GM23248 (cell line): ENCODE measurements around the gene WIF1. TPM values are rescaled to one million over a fixed set of nuclear protein-coding genes. Genes with fewer than 3 reads are reported as not detected.

Experiments
- DNase-seq: peaks from one replicate; pipeline ENCODE4 v3.0.0-alpha.2; 2015
- H2AFZ ChIP-seq: fragments of 200-600 bp; sonication (generic); 2 replicates; pipeline ENCODE4 v1.6.1; 2016; ENCODE audit warnings: antibody characterized with exemption
- H3F3A ChIP-seq: fragments of 200-600 bp; sonication (generic); 2 replicates; pipeline ENCODE4 v1.6.1; 2016; ENCODE audit warnings: mild to moderate bottlenecking, antibody characterized with exemption, mixed run types; ENCODE audit not compliant: insufficient read depth
- H3K27ac ChIP-seq: fragments of 200-600 bp; sonication (generic); 2 replicates; pipeline ENCODE4 v1.5.1; 2016; ENCODE audit warnings: mild to moderate bottlenecking
- H3K27me3 ChIP-seq: fragments of 200-600 bp; sonication (generic); replicated peaks from 2 replicates; pipeline ENCODE4 v1.6.1; 2016; ENCODE audit warnings: mild to moderate bottlenecking; ENCODE audit not compliant: insufficient read depth
- H3K36me3 ChIP-seq: fragments of 200-600 bp; sonication (generic); 2 replicates; pipeline ENCODE4 v1.6.1; 2016; ENCODE audit warnings: low read depth, mild to moderate bottlenecking
- H3K4me1 ChIP-seq: fragments of 200-600 bp; sonication (generic); 2 replicates; pipeline ENCODE4 v1.6.1; 2016; ENCODE audit warnings: mild to moderate bottlenecking; ENCODE audit not compliant: insufficient read depth
- H3K4me2 ChIP-seq: fragments of 200-600 bp; sonication (generic); one replicate; pipeline ENCODE4 v1.6.1; 2016; ENCODE audit warnings: mild to moderate bottlenecking; ENCODE audit not compliant: unreplicated experiment
- H3K4me3 ChIP-seq: fragments of 200-600 bp; sonication (generic); 2 replicates; pipeline ENCODE4 v1.5.1; 2016; ENCODE audit warnings: mild to moderate bottlenecking
- H3K79me2 ChIP-seq: fragments of 200-600 bp; sonication (generic); 2 replicates; pipeline ENCODE4 v1.6.1; 2016; ENCODE audit warnings: mild to moderate bottlenecking; ENCODE audit not compliant: insufficient read depth
- H3K9ac ChIP-seq: fragments of 200-600 bp; sonication (generic); 2 replicates; pipeline ENCODE4 v1.6.1; 2016; ENCODE audit warnings: mild to moderate bottlenecking
- H3K9me2 ChIP-seq: fragments of 200-600 bp; sonication (generic); 2 replicates; pipeline ENCODE4 v1.6.1; 2016; ENCODE audit warnings: mixed run types, mild to moderate bottlenecking, moderate library complexity; ENCODE audit not compliant: insufficient read depth
- H3K9me3 ChIP-seq: fragments of 200-600 bp; sonication (generic); one replicate; pipeline ENCODE4 v1.6.1; 2017; ENCODE audit warnings: low read depth
- H4K20me1 ChIP-seq: fragments of 200-600 bp; sonication (generic); 2 replicates; pipeline ENCODE4 v1.6.0; 2016; ENCODE audit not compliant: insufficient read depth
- EZH2 ChIP-seq: fragments of 200-600 bp; sonication (generic); IDR thresholded peaks from 2 replicates; pipeline ENCODE4 v1.6.1; 2018; ENCODE audit warnings: antibody characterized with exemption, mild to moderate bottlenecking; ENCODE audit not compliant: insufficient read depth, poor library complexity, severe bottlenecking
- EZH2phosphoT487 ChIP-seq: fragments of 200-600 bp; sonication (generic); IDR thresholded peaks from 2 replicates; pipeline ENCODE4 v1.6.1; 2018; ENCODE audit warnings: antibody characterized with exemption, moderate library complexity, mild to moderate bottlenecking, low read depth; ENCODE audit not compliant: insufficient read depth
- WGBS, 2 experiments: methylation state at CpG; one replicate each; pipeline ENCODE4 v1.1.6; 2015 to 2017; ENCODE audit warnings: low lambda C conversion rate in 2 of 2, low coverage in 1 of 2; ENCODE audit errors: missing lambda C conversion rate in 2 of 2; 5-methylcytosine and 5-hydroxymethylcytosine counted together
- in situ Hi-C: fragments of 300-500 bp; cut with MboI; formaldehyde crosslinking; loops from 2 replicates; pipeline ENCODE4 v1.15.0; 2020
- polyA plus RNA-seq: library from polyadenylated mRNA; unstranded; fragments of >200 nt; fragmentation: Nextera tagmentation; extraction: Ambion mirVana; gene quantifications from 2 replicates; pipeline ENCODE4 v1.2.1, GENCODE V29; 2016
- total RNA-seq: library from RNA; depleted of rRNA; stranded (reverse); fragments of >200 nt; shearing (Covaris generic); gene quantifications from 2 replicates; pipeline ENCODE4 v1.2.3, GENCODE V29; 2014

WIF1 gene
- total and polyA plus RNA-seq, 2 experiments from 2014 or later, result not detected

DNA sequence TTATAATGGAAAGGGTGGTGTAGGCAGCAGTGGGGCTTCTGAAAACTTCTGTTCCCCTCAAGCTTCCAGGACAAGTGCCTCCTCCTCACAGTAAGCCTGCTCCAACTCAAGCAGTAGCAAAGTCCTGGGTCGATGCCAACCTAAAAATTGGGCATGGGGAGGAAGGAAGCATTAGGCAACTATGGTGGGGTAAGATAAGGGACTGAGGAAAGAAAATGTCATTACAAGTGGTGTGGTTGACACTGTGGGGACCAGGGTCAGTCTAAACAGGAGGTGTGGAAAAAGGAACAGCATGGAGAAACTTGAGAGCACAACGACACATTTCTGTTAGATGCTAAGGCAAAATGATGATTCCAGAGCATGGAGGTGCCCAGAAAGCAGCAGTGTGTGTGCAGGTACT is 34.9 kb downstream of the WIF1 start:
- H3K9me2 ChIP-seq, result no peaks in the 10 kb centered on the region
- no peak overlapping the region for H3K27ac ChIP-seq
- in situ Hi-C loops, result no loop called here
- no peak overlapping the region for H2AFZ ChIP-seq
- H3K27me3 ChIP-seq, result peaks cover 61% of the 10 kb centered on the region
- H3K4me2 ChIP-seq, result no peak overlapping the region
- no peaks in the 10 kb centered on the region for H3K4me1 ChIP-seq
- TF ChIP-seq EZH2phosphoT487 (no peak), EZH2 (no peak)
- no peak for DNase-seq
- no peak overlapping the region for H3K4me3 ChIP-seq
- H3K9me3 ChIP-seq, result no peaks in the 10 kb centered on the region
- no peak overlapping the region for H3K9ac ChIP-seq
- 42 to 47% methylated on average over 2 of the region's 2 CpGs for WGBS, 2 experiments
- no peaks in the 10 kb centered on the region for H3K79me2 ChIP-seq
- H4K20me1 ChIP-seq, result no peaks in the 10 kb centered on the region
- no peaks in the 10 kb centered on the region for H3K36me3 ChIP-seq
- H3F3A ChIP-seq, result no peaks in the 10 kb centered on the region

DNA sequence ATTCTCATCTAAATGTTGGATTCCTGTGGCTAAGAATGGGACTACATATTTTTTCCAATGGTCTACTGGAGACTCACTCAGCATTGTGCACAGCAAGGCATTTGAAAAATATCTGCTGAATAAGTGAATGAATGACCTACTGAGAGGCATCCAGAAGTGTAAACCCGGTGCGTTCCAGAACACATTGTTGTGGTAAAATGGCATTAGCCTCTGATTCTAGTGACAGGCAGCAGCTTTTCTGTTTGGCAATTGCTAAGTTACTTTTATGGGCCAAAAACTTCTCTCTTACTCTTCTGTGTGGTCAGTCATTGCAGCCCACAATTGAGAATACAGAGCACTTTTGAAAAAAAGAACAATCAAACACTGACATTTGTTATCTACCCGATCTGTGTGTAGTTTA is 36.5 kb downstream of the WIF1 start:
- WGBS, 2 experiments, result 0 to 10% methylated on average over 3 of the region's 3 CpGs
- no peak for DNase-seq

DNA sequence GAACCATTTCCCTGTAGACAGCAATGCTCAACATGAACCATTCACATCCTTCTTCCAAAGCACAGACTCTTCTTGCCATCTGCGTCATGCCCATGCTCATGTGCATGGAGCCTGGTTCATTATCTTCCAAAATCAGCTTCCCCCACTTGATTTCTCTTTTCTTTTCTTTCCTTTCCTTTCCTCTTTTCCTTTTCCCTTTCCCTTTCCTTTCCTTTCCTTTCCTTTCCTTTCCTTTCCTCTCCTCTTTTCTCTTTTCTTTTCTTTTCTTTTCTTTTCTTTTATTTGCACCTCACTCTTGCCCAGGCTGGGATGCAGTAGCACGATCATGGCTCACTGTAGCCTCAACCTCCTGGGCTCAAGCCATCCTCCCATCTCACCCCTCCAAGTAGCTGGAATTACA is 37.5 kb downstream of the WIF1 start:
- Histone ChIP-seq H3K4me1 (no peaks in the 10 kb centered on the region), H3K27me3 (peaks cover 51% of the 10 kb centered on the region), H3K9ac (no peak overlapping the region), H3K9me2 (no peaks in the 10 kb centered on the region), H4K20me1 (no peaks in the 10 kb centered on the region), H2AFZ (no peak overlapping the region), H3K4me2 (no peak overlapping the region), H3K79me2 (no peaks in the 10 kb centered on the region), H3K9me3 (no peaks in the 10 kb centered on the region), H3F3A (no peaks in the 10 kb centered on the region), H3K4me3 (no peak overlapping the region), H3K36me3 (no peaks in the 10 kb centered on the region), H3K27ac (no peak overlapping the region)
- WGBS, 2 experiments, result 43 to 45% methylated on average over 2 of the region's 2 CpGs
- in situ Hi-C loops, result no loop called here
- TF ChIP-seq EZH2phosphoT487 (no peak), EZH2 (no peak)
- DNase-seq, result no peak

More for the DNA sequence above, 36.5 kb downstream of the WIF1 start:
- Histone ChIP-seq H3K79me2 (no peaks in the 10 kb centered on the region), H3K4me3 (no peak overlapping the region), H3K9me2 (no peaks in the 10 kb centered on the region), H4K20me1 (no peaks in the 10 kb centered on the region), H3K4me2 (no peak overlapping the region), H3K4me1 (no peaks in the 10 kb centered on the region), H3K36me3 (no peaks in the 10 kb centered on the region), H2AFZ (no peak overlapping the region), H3F3A (no peaks in the 10 kb centered on the region), H3K9ac (no peak overlapping the region), H3K27ac (no peak overlapping the region), H3K9me3 (no peaks in the 10 kb centered on the region), H3K27me3 (peaks cover 60% of the 10 kb centered on the region)
- in situ Hi-C loops, result no loop called here
- TF ChIP-seq EZH2 (no peak), EZH2phosphoT487 (no peak)

DNA sequence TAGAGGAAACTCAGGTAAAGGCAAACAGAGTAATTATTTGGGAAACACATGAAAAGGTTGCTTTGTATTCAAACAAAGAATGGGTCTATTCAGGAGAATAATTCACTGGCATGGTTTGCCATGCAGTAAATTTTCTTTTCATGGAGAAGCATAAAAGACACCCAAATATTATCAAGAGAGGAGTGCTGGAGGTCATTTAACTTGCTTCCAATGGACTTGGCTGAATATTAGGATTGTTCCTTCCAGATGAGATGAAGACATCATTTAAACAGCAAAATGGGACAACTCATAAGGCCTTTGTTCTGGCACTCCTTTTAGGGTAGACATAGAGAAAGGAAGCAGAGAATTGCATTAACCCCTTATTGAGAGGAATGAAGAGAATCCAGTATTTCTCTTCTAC is 38.7 kb downstream of the WIF1 start:
- no peaks in the 10 kb centered on the region for H3F3A ChIP-seq
- DNase-seq, result no peak
- no peak for TF ChIP-seq EZH2
- TF ChIP-seq EZH2phosphoT487, result no peak

DNA sequence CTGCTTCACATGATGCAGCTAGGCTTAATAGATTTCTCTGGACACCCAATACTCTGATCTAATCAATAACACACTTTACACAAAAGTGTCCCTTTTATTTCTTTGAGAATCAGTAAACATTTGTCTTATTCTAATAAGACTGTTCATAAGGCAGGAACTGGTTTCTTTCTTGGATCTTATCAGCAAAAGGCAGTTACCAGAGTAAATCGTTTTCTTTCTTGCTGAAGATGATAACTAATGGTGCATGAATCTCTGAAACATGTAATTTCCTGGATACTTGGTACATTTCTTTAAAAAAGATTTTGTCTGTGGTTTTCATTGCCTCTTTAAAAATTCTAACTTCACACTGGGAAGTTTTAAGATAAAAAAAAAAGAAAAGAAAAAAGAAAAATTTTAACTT is 39.6 kb downstream of the WIF1 start:
- in situ Hi-C loops, result no loop called here

More for the DNA sequence above, 38.7 kb downstream of the WIF1 start:
- Histone ChIP-seq H3K4me3 (no peak overlapping the region), H3K9me2 (no peaks in the 10 kb centered on the region), H3K79me2 (no peaks in the 10 kb centered on the region), H3K27me3 (peaks cover 46% of the 10 kb centered on the region), H3K4me2 (no peak overlapping the region), H3K9me3 (no peaks in the 10 kb centered on the region), H3K9ac (no peak overlapping the region), H3K4me1 (no peaks in the 10 kb centered on the region), H2AFZ (no peak overlapping the region), H3K36me3 (no peaks in the 10 kb centered on the region), H3K27ac (no peak overlapping the region), H4K20me1 (no peaks in the 10 kb centered on the region)
- in situ Hi-C loops, result no loop called here

More for the DNA sequence above, 39.6 kb downstream of the WIF1 start:
- Histone ChIP-seq H4K20me1 (no peaks in the 10 kb centered on the region), H3K27ac (no peak overlapping the region), H3K9me3 (no peaks in the 10 kb centered on the region), H3K4me1 (no peaks in the 10 kb centered on the region), H3F3A (no peaks in the 10 kb centered on the region), H2AFZ (no peak overlapping the region), H3K79me2 (no peaks in the 10 kb centered on the region), H3K4me2 (no peak overlapping the region), H3K9ac (no peak overlapping the region), H3K9me2 (no peaks in the 10 kb centered on the region), H3K27me3 (peaks cover 41% of the 10 kb centered on the region), H3K36me3 (no peaks in the 10 kb centered on the region), H3K4me3 (no peak overlapping the region)
- TF ChIP-seq EZH2 (no peak), EZH2phosphoT487 (no peak)
- 0% methylated on average over 1 of the region's 1 CpG for WGBS, 2 experiments
- DNase-seq, result no peak
